Cerebellar nuclear complex (tissue), 1 donor: ENCODE measurements around the gene SLC27A1.
"Not testable (repeated sequence)": the region's sequence is repeated elsewhere in the genome, so short reads cannot be mapped to it uniquely, and the experiment has no call there.

Experiments used
- DNase-seq, 2 experiments: peaks; one replicate each; lab custom pipeline; 2025; lab: John Stamatoyannopoulos, UW

The SLC27A1 gene

GRCh38 chr19:17487284-17488121 is 17.2 kb downstream of the SLC27A1 start:
- DNase-seq, result no peak

GRCh38 chr19:17488593-17489391 is 18.5 kb downstream of the SLC27A1 start:
- DNase-seq, result no peak

GRCh38 chr19:17489392-17490030 is 19.2 kb downstream of the SLC27A1 start:
- DNase-seq, result no peak

GRCh38 chr19:17490411-17490810 is 20.1 kb downstream of the SLC27A1 start:
- DNase-seq, result no peak

GRCh38 chr19:17491287-17491686 is 21.0 kb downstream of the SLC27A1 start:
- no peak for DNase-seq

GRCh38 chr19:17495639-17496296 is 25.4 kb downstream of the SLC27A1 start:
- no peak for DNase-seq

GRCh38 chr19:17496337-17496997 is 26.1 kb downstream of the SLC27A1 start:
- no peak for DNase-seq

- no peak for DNase-seq
These were observed 26.9 kb downstream of the SLC27A1 start for GRCh38 chr19:17497149-17497798.

- DNase-seq, result not testable (repeated sequence)
These were observed 28.7 kb downstream of the SLC27A1 start for GRCh38 chr19:17499025-17499424.

GRCh38 chr19:17499648-17500446 is 29.5 kb downstream of the SLC27A1 start:
- no peak for DNase-seq

- no peak for DNase-seq
These were observed 30.3 kb downstream of the SLC27A1 start for GRCh38 chr19:17500447-17501198.

- no peak for DNase-seq
These were observed 32.9 kb downstream of the SLC27A1 start for GRCh38 chr19:17503240-17503639.

GRCh38 chr19:17504030-17504429 is 33.7 kb downstream of the SLC27A1 start:
- no peak for DNase-seq

- DNase-seq, result no peak
These were observed 34.1 kb downstream of the SLC27A1 start for GRCh38 chr19:17504456-17504855.

- no peak for DNase-seq
These were observed 34.9 kb downstream of the SLC27A1 start for GRCh38 chr19:17505223-17505622.

GRCh38 chr19:17506745-17507144 is 36.4 kb downstream of the SLC27A1 start:
- DNase-seq, result no peak

- not testable (repeated sequence) for DNase-seq
These were observed 38.2 kb downstream of the SLC27A1 start for GRCh38 chr19:17508558-17508933.

- DNase-seq, result no peak
These were observed 40.1 kb downstream of the SLC27A1 start for GRCh38 chr19:17510220-17510993.
